PC-9 (cell line): ENCODE measurements around the gene SNPH. TPM values are rescaled to one million over a fixed set of nuclear protein-coding genes. Genes with fewer than 3 reads are reported as not detected.

ENCODE experiments used
- BruUV-seq: library from RNA; stranded (reverse); fragments of 400-500 nt; replicated peaks from 2 replicates; lab custom pipeline; 2021; lab: Mats Ljungman, UMichigan
- CTCF ChIA-PET: fragments of 300-600 bp; sonication (Branson Sonifier 250); formaldehyde crosslinking; loops from one replicate; lab custom pipeline; 2022; ENCODE audit warnings: antibody characterized with exemption; lab: Charles Lee
- POLR2A ChIA-PET: fragments of 300-600 bp; sonication (Branson Sonifier 250); formaldehyde crosslinking; loops from one replicate; lab custom pipeline; 2022; ENCODE audit warnings: antibody characterized with exemption; ENCODE audit not compliant: unreplicated experiment; lab: Charles Lee
- DNase-seq, 2 experiments: peaks; one replicate each; pipeline versions ENCODE4 v3.0.0 to v3.0.0-alpha.2; 2015 to 2022; ENCODE audit warnings: mixed read lengths in 1 of 2
- H2AFZ ChIP-seq: fragments of 200-600 bp; sonication (generic); 2 replicates; pipeline ENCODE4 v1.8.1; 2017; ENCODE audit warnings: antibody characterized with exemption
- H3F3A ChIP-seq: fragments of 200-600 bp; sonication (generic); 2 replicates; pipeline ENCODE4 v1.8.1; 2017; ENCODE audit warnings: antibody characterized with exemption, mild to moderate bottlenecking, low read depth; ENCODE audit not compliant: insufficient read depth
- H3K27ac ChIP-seq: fragments of 200-600 bp; sonication (generic); 2 replicates; pipeline ENCODE4 v1.6.1; 2016; ENCODE audit warnings: mixed run types
- H3K27me3 ChIP-seq: fragments of 200-600 bp; sonication (generic); 2 replicates; pipeline ENCODE4 v1.6.1; 2016; ENCODE audit warnings: low read depth, mixed run types; ENCODE audit not compliant: insufficient read depth
- H3K36me3 ChIP-seq: fragments of 200-600 bp; sonication (generic); 2 replicates; pipeline ENCODE4 v1.6.1; 2016; ENCODE audit warnings: low read depth, mixed run types
- H3K4me1 ChIP-seq: fragments of 200-600 bp; sonication (generic); replicated peaks from 2 replicates; pipeline ENCODE4 v1.6.1; 2016; ENCODE audit warnings: mixed run types; ENCODE audit not compliant: insufficient read depth
- H3K4me2 ChIP-seq: fragments of 200-600 bp; sonication (generic); 2 replicates; pipeline ENCODE4 v1.6.1; 2017; ENCODE audit warnings: mixed run types
- H3K4me3 ChIP-seq: fragments of 200-600 bp; sonication (generic); 2 replicates; pipeline ENCODE4 v1.6.1; 2016; ENCODE audit warnings: mixed run types
- H3K79me2 ChIP-seq: fragments of 200-600 bp; sonication (generic); 2 replicates; pipeline ENCODE4 v1.6.1; 2017; ENCODE audit warnings: low read depth, mixed run types
- H3K9me2 ChIP-seq: fragments of 200-600 bp; sonication (generic); 2 replicates; pipeline ENCODE4 v1.8.1; 2017; ENCODE audit warnings: mild to moderate bottlenecking; ENCODE audit not compliant: insufficient read depth
- H3K9me3 ChIP-seq: fragments of 200-600 bp; sonication (generic); 2 replicates; pipeline ENCODE4 v1.8.1; 2016; ENCODE audit warnings: low read depth; ENCODE audit not compliant: insufficient read depth
- H4K20me1 ChIP-seq: fragments of 200-600 bp; sonication (generic); 2 replicates; pipeline ENCODE4 v1.8.1; 2017; ENCODE audit not compliant: insufficient read depth
- CTCF ChIP-seq: fragments of 200-600 bp; sonication (generic); conservative IDR thresholded peaks from 2 replicates; pipeline ENCODE4 v1.6.1; 2017; ENCODE audit warnings: mixed run types, antibody characterized with exemption, mild to moderate bottlenecking, moderate library complexity
- EZH2 ChIP-seq: fragments of 200-600 bp; sonication (generic); IDR thresholded peaks from 2 replicates; pipeline ENCODE4 v1.8.0; 2017; ENCODE audit warnings: antibody characterized with exemption, low read depth
- intact Hi-C: fragments of 100-400 bp; cut with micrococcal nuclease; formaldehyde crosslinking; loops from one replicate; pipeline ENCODE4 v1.10.0; 2022; ENCODE audit not compliant: unreplicated experiment
- total RNA-seq: library from RNA; stranded (reverse); gene quantifications from 2 replicates; pipeline ENCODE4 v1.2.3, GENCODE V29; 2021

SNPH gene
- total RNA-seq, 1 experiment from 2014 or later, result 3.4 TPM

DNA sequence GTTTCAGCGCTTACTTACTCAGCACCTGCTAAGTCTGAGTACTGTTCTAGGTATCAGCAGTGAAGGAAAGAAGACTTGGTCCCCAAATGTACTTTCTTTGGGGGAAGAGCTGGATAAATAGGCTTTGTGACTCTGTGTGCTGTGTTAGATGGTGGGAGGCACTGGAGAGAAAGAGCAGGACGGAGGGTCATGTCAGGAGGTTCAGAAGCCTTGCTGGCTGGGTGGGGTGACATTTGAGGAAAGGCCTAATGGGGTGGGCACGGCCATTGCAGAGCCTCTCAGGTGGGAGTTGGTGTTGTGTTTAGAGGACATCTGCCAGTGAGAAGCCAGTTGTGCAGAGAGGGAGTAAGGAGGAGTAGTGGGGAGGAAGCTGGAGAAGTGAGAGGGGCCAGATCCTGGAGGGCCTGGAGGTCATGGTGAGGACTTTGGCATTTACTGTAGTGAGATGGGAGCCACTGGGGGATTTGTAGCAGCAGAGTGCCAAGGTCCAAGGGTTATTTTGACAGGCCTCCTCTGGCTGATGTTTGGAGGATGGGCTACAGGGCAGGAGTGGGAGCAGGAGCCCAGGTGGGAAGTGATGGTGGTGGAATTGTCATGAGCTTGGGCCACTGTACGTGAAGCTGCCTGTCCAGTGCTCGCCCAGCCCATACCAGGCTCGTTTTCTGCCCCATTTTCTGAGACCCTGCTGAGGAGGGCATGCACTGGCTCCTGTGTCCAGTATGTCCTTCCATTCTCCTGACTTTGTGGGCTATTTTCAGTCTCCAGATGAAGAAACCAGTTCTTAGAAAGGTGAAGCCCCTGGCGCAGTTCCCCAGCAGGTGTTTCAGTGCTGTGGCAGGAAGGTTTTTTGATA lies 62.0 kb downstream of the SNPH start:
- Histone ChIP-seq H3K4me1 (peaks cover 53% of the 10 kb centered on the region), H3K4me3 (peak overlapping the region; percentile 41; the same call in 1 of the 2 replicates), H3K36me3 (peaks cover 12% of the 10 kb centered on the region; the same call in 1 of the 2 replicates), H3K27ac (peak overlapping the region; percentile 79), H2AFZ (no peak overlapping the region), H3K9me2 (no peaks in the 10 kb centered on the region), H3K9me3 (no peaks in the 10 kb centered on the region), H3K4me2 (peak overlapping the region; percentile 79), H3K27me3 (no peaks in the 10 kb centered on the region), H4K20me1 (peaks cover 5% of the 10 kb centered on the region; the same call in 1 of the 2 replicates), H3K79me2 (peaks cover 64% of the 10 kb centered on the region), H3F3A (peaks cover 30% of the 10 kb centered on the region; the same call in 1 of the 2 replicates)
- intact Hi-C loops, result loop anchor here (2.0 to 10.0 kb wide), 5 partner anchors 49 to 477 kb away; no protein-coding TSS in a partner anchor
- ChIA-PET CTCF (no interaction called here), POLR2A (interaction anchor here (0.5 kb wide), 1 partner anchor 54 kb away, joined by 9 read pairs; no protein-coding TSS in a partner anchor)
- peak in 1 of 2 experiments; percentile 43 for DNase-seq
- TF ChIP-seq CTCF (no peak), EZH2 (no peak)
- no TSS peak for BruUV-seq

GRCh38 chr20:1328680-1329330 lies 62.7 kb downstream of the SNPH start, which contains the start of gene SDCBP2:
SDCBP2 (minus strand) TSS chr20:1329139; CDS start chr20:1320416, 8,723 bp downstream.
- H3K4me2 ChIP-seq, result peak within 1 kb of the TSS; percentile 79
- H3K27ac ChIP-seq, result peak within 1 kb of the TSS; percentile 79
- H3K4me1 ChIP-seq, result peaks cover 53% of the 10 kb centered on the region
- CTCF ChIA-PET, result interaction anchor here (0.5 to 1.0 kb wide), 2 partner anchors 49 to 510 kb away, joined by 3 to 6 read pairs; no protein-coding TSS in a partner anchor
- H3K36me3 ChIP-seq, result peaks cover 19% of the 10 kb centered on the region; the same call in 1 of the 2 replicates
- POLR2A ChIA-PET, result interaction anchor here (0.6 kb wide), 1 partner anchor 87 kb away, joined by 4 read pairs; no protein-coding TSS in a partner anchor
- no peak for TF ChIP-seq CTCF
- H2AFZ ChIP-seq, result no peak within 1 kb of the TSS
- H3K4me3 ChIP-seq, result peak within 1 kb of the TSS; percentile 41
- peaks cover 30% of the 10 kb centered on the region; the same call in 1 of the 2 replicates for H3F3A ChIP-seq
- no peaks in the 10 kb centered on the region for H3K9me2 ChIP-seq
- intact Hi-C loops, result loop anchor here (1.0 to 10.0 kb wide), 6 partner anchors 48 to 476 kb away; no protein-coding TSS in a partner anchor
- DNase-seq, result peak; percentile 92 to 93
- H3K9me3 ChIP-seq, result no peaks in the 10 kb centered on the region
- H4K20me1 ChIP-seq, result peaks cover 5% of the 10 kb centered on the region; the same call in 1 of the 2 replicates
- no peaks in the 10 kb centered on the region for H3K27me3 ChIP-seq
- TSS peak; percentile 15 for BruUV-seq
- peaks cover 65% of the 10 kb centered on the region for H3K79me2 ChIP-seq
